NCI-H2227 treated with DMSO at 0.1 percent for 48 hours (cell line): ENCODE data around the gene NIPA2.

ENCODE experiments used
- DNase-seq: peaks from one replicate; lab custom pipeline; 2025; lab: John Stamatoyannopoulos, UW

NIPA2 gene

DNA sequence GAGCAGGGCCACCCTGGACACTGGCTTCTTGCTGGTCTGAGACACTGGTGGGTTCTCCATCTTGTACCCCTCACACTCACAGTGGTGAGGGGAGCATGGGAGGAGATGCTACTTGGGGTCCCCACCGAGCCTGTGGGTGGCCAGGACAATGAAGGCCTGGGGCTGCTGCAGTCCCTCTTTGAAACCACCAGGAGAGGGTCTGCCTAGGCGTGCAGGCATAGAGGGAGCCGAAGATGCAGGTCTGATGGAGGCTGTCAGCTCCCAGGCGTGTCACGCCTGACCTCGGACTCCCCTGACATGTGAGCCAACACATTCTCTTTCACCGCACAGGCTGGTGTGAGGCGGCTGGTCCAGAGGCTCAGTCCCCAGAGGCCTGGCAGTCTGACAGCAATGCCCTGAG, 39.1 kb downstream of the NIPA2 start:
- DNase-seq = no peak

DNA sequence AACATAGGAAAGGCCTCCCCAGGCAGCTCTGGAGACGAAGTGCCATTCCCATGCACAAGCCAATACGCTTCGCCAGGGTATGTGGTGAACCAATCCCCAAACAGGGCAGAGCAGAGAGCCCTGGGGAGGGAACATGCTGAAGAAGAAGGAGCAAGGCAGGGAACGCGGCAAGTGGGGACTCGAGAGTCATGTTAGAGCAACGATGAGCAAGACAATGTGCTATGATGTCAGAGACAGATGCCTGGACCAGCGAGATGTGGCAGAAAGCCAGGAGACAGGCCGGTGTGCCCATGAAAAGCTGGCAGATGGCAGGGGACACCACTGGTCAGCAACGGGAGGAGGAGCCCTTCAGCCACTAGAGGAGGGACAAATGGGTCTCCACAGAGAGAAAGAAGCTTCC, 39.6 kb downstream of the NIPA2 start:
- no peak for DNase-seq

DNA sequence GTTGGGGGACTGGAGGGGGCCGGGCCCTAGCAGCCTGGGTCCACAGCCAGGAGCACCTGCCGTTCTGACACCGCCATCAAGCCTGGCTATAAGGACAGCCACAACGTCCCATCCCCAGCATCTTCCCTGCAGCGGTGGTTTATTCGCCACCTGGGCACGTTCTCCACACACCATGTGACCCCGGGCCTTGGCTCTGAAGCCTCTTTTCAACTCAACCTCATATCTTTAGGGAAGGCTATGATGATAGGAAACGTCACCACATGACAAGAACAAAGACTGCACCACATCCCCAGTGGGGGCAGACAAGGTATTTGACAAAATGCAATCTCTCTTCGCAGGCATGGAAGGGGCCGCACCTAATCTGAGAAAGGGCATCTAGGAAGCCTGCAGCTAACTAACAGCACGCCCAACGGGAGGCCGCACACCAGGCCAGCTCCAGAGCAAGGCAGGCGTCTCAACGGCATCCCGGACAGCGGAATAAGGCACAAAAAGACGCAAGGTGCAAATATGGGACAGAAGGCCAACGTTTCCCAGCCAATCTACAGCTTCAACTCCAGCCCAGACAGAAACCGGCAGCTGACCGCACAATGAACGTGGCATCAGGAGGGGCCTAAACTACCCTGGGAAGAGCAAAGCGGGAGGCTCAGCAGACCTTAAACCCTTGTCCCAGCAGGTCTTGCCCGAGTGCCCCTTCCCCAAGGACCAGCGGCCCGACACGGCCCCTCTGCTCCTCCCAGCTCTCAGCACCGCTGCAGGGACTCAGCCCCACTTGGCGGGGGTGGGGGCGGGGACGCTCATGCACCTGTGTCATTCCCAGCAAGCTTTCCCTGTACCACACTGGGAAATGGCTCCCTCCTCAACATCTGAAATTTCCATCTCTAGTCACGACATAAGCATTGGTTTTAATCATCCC, 41.9 kb downstream of the NIPA2 start:
- no peak for DNase-seq

DNA sequence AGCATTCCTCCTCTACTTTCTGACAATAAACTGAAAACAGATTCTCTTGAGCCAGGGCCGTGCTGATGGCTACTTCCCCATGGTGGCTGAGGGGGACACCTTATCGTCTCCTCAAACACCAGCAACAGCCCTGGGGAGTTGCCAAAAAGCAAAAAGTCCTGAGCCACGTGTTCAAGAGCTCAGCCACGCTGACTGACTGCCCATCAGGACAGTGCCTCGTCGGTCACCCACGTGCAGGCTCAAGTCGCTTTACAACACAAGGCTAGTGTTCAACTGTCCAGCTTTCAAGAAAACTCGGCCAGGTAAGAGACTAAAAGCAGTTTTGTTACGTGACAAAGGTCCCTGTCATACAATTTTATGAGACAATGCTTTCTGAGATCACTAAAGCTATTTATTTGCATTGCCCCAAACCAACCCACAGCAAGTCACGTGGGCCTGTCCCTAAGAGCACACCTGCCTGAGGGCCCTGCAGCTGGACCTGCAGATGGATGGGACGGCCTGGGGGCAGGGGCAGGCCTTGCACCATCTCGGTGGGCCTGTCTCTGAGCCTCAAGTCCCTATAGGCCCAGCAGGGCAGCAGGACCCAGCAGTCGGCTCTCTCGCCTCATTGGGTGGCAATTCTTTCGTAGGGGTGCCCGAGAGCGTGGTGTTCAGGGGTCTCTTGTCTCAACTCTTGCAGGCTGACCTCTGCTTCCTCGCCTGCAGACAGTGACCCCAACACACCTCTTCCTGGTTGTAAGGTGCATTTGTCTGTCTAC, 42.7 kb downstream of the NIPA2 start:
- no peak for DNase-seq

- no peak for DNase-seq
These were observed 43.4 kb downstream of the NIPA2 start for GRCh38 chr15:22881739-22882440.

- no peak for DNase-seq
These were observed 44.7 kb downstream of the NIPA2 start for GRCh38 chr15:22883196-22883595.

GRCh38 chr15:22884344-22884743, 45.9 kb downstream of the NIPA2 start:
- DNase-seq = no peak

- no peak for DNase-seq
These were observed 46.7 kb downstream of the NIPA2 start for GRCh38 chr15:22885120-22885519.

DNA sequence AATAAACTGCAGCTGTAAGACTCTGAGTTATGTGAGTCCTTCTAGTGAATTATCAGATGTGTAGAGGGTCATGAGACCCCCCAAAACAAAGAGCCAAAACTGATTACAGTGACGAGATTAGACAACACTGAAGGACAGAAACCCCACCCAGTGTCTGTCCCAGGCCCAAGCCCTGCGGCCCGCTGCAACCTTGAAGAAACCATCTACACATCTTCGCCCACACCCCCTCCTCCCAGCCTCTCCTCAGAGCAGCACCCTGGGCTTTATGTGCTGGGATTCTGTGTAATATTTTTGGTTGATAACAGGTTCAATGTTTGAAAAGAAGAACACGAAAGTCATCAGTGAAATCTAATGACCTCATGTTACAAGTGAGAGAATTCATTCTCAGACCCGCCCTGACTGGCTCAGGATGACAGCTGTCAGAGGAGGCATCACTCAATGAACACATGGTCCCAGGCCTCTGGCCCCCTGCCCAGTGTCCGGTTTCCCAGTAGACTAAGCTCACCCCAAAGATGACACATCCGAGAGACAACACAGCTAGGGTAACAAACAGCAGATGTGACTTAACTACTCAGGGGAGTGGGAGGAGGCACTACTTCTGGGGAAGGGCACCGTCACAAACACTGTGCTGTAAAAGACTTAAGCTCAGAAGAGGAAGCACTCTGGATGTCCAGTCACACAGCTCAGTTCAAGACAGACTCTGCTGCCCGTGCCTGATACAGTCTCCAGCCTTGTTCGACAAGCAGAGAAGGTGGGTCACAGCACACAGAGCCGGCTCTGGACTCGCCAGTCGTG, 48.9 kb downstream of the NIPA2 start:
- DNase-seq = no peak

GRCh38 chr15:22888120-22888859, 49.8 kb downstream of the NIPA2 start:
- DNase-seq = no peak

GRCh38 chr15:22889146-22889818, 50.8 kb downstream of the NIPA2 start:
- no peak for DNase-seq

DNA sequence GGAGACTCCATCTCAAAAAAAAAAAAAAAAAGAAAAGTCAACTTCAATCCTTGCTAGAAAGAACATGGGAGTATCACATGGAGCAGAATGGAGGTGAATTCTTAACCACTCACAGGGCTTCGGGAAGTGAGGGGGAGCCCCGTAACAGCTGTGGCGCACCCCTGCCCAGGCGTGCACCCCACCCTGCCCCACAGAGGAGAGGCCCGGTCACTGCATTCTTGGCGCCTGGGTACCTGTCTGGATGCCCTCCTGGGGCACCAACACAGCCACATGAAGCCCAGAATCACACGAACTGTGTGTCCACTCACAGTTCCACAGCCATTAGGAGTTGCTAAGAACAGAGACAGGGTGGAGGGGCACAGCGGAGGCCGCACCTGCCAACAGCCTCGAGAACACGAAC, 51.8 kb downstream of the NIPA2 start:
- no peak for DNase-seq

GRCh38 chr15:22891426-22892210, 53.2 kb downstream of the NIPA2 start:
- DNase-seq = no peak

- DNase-seq = no peak
These were observed 53.9 kb downstream of the NIPA2 start for GRCh38 chr15:22892333-22892732.

DNA sequence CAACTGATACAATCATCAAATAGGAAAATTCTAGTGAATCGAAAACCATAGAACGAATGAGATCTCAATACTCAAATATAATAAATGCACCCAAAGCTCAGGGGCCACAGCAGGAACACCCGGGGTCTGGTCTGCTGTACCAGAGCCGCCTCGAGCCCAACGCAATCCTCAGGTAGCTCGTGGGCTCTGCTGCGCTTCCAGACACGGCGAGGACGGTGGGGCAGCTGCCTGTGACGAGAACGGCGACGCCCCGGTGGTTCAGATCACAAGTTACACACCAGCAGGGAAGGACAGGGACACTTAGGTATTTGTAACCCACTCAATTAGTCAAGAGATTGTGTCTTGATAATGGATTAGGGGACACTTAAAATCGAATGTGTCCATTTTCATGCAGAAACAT, 54.6 kb downstream of the NIPA2 start:
- no peak for DNase-seq

DNA sequence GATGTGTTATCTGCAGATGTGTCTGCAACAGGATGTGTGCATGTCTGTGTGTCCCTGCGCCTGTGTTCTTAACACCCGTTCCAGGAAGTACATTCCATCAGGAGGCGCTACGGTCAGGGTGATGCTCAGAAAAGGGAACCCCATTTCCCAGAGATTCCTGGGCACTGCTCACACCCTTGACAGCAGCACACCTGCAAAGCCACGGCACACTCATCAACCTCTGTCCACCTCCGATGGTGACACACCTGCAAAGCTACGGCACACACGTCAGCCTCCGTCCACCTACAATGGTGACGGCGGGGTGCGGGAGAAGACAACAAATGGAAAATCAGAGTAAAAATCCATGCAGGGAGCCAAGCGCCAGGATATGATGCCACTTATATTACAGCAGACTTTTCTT, 55.4 kb downstream of the NIPA2 start:
- DNase-seq = no peak

DNA sequence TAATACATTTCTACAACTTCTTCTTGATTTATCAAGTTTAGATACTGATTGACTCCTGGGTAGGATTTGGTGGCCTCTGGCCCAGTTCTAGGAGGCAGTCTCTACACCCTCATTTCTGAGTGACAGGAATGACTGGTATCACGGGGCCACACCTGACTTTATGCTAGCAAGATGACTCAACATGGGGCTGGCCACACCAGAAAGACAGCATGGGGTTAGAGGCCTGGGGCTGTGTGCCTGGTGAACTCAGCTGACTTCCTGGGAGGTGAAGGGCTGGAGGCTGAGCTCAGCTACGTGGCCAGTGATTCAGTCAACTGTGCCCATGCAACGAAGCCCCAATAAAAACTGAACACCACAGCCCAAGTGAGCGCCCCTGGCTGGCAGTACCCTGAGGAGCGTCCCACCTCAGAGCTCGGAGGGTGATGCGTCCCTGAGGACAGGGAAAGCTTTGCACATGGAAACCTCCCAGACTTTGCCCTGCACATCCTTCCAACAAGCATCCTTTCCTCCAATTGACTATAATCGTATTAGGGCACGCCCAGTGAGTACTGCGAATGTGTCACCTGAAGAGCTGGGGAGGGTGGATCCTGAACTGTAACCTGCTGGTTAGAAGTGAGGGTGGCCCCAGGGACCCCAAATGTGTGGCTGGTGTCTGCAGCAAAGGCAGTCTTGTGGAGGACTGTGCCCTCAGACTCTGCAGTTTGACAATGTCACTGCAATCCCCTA, 57.2 kb downstream of the NIPA2 start:
- no peak for DNase-seq

GRCh38 chr15:22902046-22902445, 63.6 kb downstream of the NIPA2 start:
- DNase-seq = no peak

GRCh38 chr15:22902578-22902977, 64.1 kb downstream of the NIPA2 start:
- DNase-seq = no peak
